Measurements from ENCODE around the gene EMP2. TPM values are rescaled to one million over a fixed set of nuclear protein-coding genes. Genes with fewer than 3 reads are reported as not detected.

Gene EMP2
- polyA plus RNA-seq, 3 donors: 14.0 to 52.4 (median 23.5) TPM

Other genes starting within 250 kb of the EMP2 start
- gene ATF7IP2, start 194.5 kb downstream of the EMP2 start, polyA plus RNA-seq: 10 to 100 TPM in 1 of 3 donors, 1 to 10 TPM in 2; 7.0 to 10.9 (median 7.8) TPM
- gene TEKT5, start 114.3 kb upstream of the EMP2 start, polyA plus RNA-seq: under 1 TPM in 2 of 3 donors, not detected in 1; 0.10 to 0.28 TPM
- gene NUBP1, start 163.2 kb upstream of the EMP2 start, polyA plus RNA-seq: 10 to 100 TPM; 26.9 to 31.1 (median 31.0) TPM
- under 1 TPM; 0.06 to 0.56 (median 0.49) TPM for gene TVP23A, start 238.2 kb upstream of the EMP2 start, polyA plus RNA-seq